Upper lobe of left lung (tissue), 6 donors: ENCODE measurements around the gene P4HA3. TPM values are rescaled to one million over a fixed set of nuclear protein-coding genes. Genes with fewer than 3 reads are reported as not detected.

ENCODE experiments used
- ATAC-seq, 2 donors: fragments of 200-7000 bp; cut with Tn5 transposase; one replicate each; pipeline ENCODE4 v1.9.1; 2022; ENCODE audit warnings: mild to moderate bottlenecking in 2 of 2, moderate library complexity in 2 of 2; ENCODE audit not compliant: low FRiP score in 2 of 2
- DNase-seq, 2 donors: peaks; one replicate each; pipeline ENCODE4 v3.0.0-alpha.2; 2019 to 2020
- H3K27ac ChIP-seq, 4 donors: fragments of 200-600 bp; sonication (generic); one replicate each; pipeline ENCODE4 v1.5.1; 2016 to 2019
- H3K27me3 ChIP-seq, 4 donors: fragments of 200-600 bp; sonication (generic); one replicate each; pipeline ENCODE4 v1.5.1; 2017 to 2019
- H3K36me3 ChIP-seq, 4 donors: fragments of 200-600 bp; sonication (generic); one replicate each; pipeline ENCODE4 v1.5.1; 2016 to 2019
- H3K4me1 ChIP-seq, 4 donors: fragments of 200-600 bp; sonication (generic); one replicate each; pipeline ENCODE4 v1.5.1; 2018 to 2019
- H3K4me3 ChIP-seq, 4 donors: fragments of 200-600 bp; sonication (generic); one replicate each; pipeline ENCODE4 v1.5.1; 2017 to 2019; ENCODE audit warnings: mild to moderate bottlenecking in 2 of 4, moderate library complexity in 1 of 4
- H3K9me3 ChIP-seq, 4 donors: fragments of 200-600 bp; sonication (generic); one replicate each; pipeline ENCODE4 v1.5.1; 2018 to 2019
- EP300 ChIP-seq, 4 donors: sonication (generic); formaldehyde crosslinking; IDR thresholded peaks; one replicate each; pipeline ENCODE4 v1.5.1; 2017; ENCODE audit warnings: antibody characterized with exemption in 4 of 4, control low read depth in 2 of 4
- POLR2A ChIP-seq, 4 donors: fragments of 450-650 bp; IDR thresholded peaks; one replicate each; pipeline ENCODE4 v1.5.1; 2016 to 2017; ENCODE audit warnings: antibody characterized with exemption in 4 of 4, mild to moderate bottlenecking in 2 of 4
- POLR2AphosphoS5 ChIP-seq, 2 donors: sonication (generic); formaldehyde crosslinking; IDR thresholded peaks; one replicate each; pipeline ENCODE4 v1.5.1; 2017; ENCODE audit warnings: antibody characterized with exemption in 2 of 2
- WGBS, 2 donors: methylation state at CpG; one replicate each; pipeline ENCODE4 v1.1.5; 2017 to 2018; 5-methylcytosine and 5-hydroxymethylcytosine counted together
- total RNA-seq, 6 donors: library from RNA; depleted of rRNA in 4 of 6; stranded (reverse); fragments of >200 nt in 4 of 6; gene quantifications; one replicate each; pipeline versions ENCODE4 v1.1.0 to v1.2.1, GENCODE V29; 2016 to 2021
- TF ChIP-seq, protein P1 (sequence below), 6 experiments: fragments of 450-650 bp in 4 of 6; fragments of 200-600 bp in 2 of 6; sonication (generic) in 2 of 6; IDR thresholded peaks; one replicate each; pipeline ENCODE4 v1.5.1; 2016 to 2019; ENCODE audit warnings: antibody characterized with exemption in 6 of 6
- donor health status: DM: no; HTN: no; CAD: no; lungs with moderate emphysema.
- donor health status: DM: no; HTN: yes; CAD: no; lungs with severe emphysema.

P4HA3 gene
- total RNA-seq, 6 donors from 2014 or later, result 0.22 to 1.6 (median 0.64) TPM; not detected in 2

DNA sequence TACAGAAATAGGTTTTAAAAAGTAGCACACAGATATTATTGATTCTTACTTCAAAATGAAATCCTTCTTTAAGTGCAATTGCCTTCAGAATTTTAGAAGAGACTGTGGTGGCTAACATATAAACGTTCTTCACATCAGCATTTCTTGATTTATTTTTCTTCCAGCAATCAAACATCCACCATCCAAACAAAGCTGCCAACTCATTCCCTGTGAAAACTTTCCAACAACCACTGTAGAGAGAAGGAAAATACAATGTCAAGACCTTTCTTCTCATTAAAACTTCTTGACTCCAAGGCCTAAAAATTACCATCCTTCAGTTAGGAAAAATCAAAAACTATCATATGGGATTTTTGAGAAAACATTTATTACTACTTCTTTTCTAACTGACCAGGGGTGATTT, 34.0 kb upstream of the P4HA3 start:
- Histone ChIP-seq H3K27ac (no peak overlapping the region), H3K4me3 (no peak overlapping the region), H3K4me1 (peaks cover 0 to 5% (median 0%) of the 10 kb centered on the region in 4 donors), H3K36me3 (peaks cover 0 to 7% (median 3%) of the 10 kb centered on the region in 4 donors), H3K9me3 (no peaks in the 10 kb centered on the region), H3K27me3 (no peaks in the 10 kb centered on the region)
- WGBS, 2 donors, result 33 to 58% methylated on average over 1 of the region's 1 CpG
- DNase-seq, result no peak
- no peak for ATAC-seq
- TF ChIP-seq, protein P1, sequence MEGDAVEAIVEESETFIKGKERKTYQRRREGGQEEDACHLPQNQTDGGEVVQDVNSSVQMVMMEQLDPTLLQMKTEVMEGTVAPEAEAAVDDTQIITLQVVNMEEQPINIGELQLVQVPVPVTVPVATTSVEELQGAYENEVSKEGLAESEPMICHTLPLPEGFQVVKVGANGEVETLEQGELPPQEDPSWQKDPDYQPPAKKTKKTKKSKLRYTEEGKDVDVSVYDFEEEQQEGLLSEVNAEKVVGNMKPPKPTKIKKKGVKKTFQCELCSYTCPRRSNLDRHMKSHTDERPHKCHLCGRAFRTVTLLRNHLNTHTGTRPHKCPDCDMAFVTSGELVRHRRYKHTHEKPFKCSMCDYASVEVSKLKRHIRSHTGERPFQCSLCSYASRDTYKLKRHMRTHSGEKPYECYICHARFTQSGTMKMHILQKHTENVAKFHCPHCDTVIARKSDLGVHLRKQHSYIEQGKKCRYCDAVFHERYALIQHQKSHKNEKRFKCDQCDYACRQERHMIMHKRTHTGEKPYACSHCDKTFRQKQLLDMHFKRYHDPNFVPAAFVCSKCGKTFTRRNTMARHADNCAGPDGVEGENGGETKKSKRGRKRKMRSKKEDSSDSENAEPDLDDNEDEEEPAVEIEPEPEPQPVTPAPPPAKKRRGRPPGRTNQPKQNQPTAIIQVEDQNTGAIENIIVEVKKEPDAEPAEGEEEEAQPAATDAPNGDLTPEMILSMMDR (IDR thresholded peaks at IDR 0.05), result no peak
- no peak for TF ChIP-seq EP300 (IDR thresholded peaks at IDR 0.05)
- no peak for TF ChIP-seq POLR2AphosphoS5 (IDR thresholded peaks at IDR 0.05)
- TF ChIP-seq POLR2A (IDR thresholded peaks at IDR 0.05), result no peak

DNA sequence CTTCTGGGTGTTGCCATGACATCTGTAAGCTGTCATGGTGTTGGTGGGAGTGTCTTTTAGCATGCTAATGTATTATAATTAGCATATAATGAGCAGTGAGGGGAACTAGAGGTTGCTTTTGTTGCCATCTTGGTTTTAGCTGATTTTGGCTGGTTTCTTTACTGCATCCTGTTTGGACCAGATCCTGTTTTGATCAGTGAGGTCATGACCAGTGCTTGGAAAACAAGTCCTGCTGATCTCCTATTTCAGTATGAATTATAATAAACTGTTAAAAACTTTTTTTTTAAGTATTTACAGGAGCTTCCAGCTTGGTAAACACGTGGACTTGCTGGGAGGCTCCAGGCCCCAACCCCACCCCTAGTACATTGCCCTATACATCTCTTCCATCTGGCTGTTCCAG, 30.5 kb upstream of the P4HA3 start:
- Histone ChIP-seq H3K4me1 (peaks cover 0 to 5% (median 0%) of the 10 kb centered on the region in 4 donors), H3K27me3 (no peaks in the 10 kb centered on the region), H3K36me3 (peaks cover 0 to 12% (median 4%) of the 10 kb centered on the region in 4 donors), H3K4me3 (no peak overlapping the region), H3K9me3 (no peaks in the 10 kb centered on the region), H3K27ac (no peak overlapping the region)
- TF ChIP-seq POLR2AphosphoS5 (IDR thresholded peaks at IDR 0.05) (no peak), POLR2A (IDR thresholded peaks at IDR 0.05) (no peak), EP300 (IDR thresholded peaks at IDR 0.05) (no peak)
- TF ChIP-seq, protein P1 (IDR thresholded peaks at IDR 0.05), result no peak
- DNase-seq (no peak), ATAC-seq (no peak)
- 33 to 78% methylated on average over 1 of the region's 1 CpG for WGBS, 2 donors

DNA sequence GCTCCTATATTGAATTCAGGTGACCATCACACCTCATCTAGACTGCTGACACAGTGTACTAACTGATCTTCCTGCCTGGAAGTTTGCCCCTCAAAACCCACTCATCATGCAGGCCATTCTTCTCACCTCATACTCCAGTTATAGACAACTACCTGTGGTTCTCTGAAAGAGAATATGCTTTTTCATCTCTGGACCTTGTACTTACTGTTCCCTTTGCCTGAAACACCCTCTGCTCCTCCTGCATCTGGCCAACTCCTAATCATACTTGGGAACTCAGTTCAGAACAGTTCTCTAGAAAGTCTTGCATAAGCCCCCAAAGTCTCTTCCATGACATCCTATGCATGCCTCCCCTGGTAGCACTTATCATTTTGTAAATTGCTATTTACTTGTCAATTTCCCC, 28.2 kb upstream of the P4HA3 start:
- ATAC-seq, result no peak
- Histone ChIP-seq H3K27me3 (no peaks in the 10 kb centered on the region), H3K36me3 (peaks cover 0 to 11% (median 4%) of the 10 kb centered on the region in 4 donors), H3K9me3 (no peaks in the 10 kb centered on the region), H3K4me1 (peaks cover 0 to 5% (median 0%) of the 10 kb centered on the region in 4 donors), H3K4me3 (no peak overlapping the region), H3K27ac (no peak overlapping the region)
- TF ChIP-seq, protein P1 (IDR thresholded peaks at IDR 0.05), result no peak
- no peak for TF ChIP-seq EP300 (IDR thresholded peaks at IDR 0.05)
- TF ChIP-seq POLR2A (IDR thresholded peaks at IDR 0.05), result no peak
- no peak for TF ChIP-seq POLR2AphosphoS5 (IDR thresholded peaks at IDR 0.05)
- DNase-seq, result no peak

DNA sequence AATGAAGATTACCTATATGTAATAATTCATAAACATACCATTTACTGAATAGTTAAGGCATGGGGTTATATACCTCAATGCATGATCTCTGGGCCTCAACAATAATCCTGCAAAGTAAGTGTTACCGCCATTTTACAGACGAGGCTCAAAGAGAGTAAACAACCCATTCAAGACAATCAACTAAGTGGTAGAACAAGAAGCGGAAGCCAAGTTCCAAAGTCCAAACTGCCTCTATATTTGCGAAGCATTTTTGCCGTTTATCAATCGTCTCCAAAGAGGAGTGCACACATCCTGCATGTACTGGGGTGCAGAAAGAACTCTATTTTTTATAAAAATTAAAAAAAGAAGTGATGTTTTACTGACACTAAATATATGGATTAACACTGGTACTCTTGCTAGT, 27.5 kb upstream of the P4HA3 start:
- Histone ChIP-seq H3K27ac (no peak overlapping the region), H3K4me3 (no peak overlapping the region), H3K4me1 (peaks cover 0 to 5% (median 0%) of the 10 kb centered on the region in 4 donors), H3K9me3 (no peaks in the 10 kb centered on the region), H3K36me3 (peaks cover 0 to 11% (median 4%) of the 10 kb centered on the region in 4 donors), H3K27me3 (no peaks in the 10 kb centered on the region)
- no peak for ATAC-seq
- WGBS, 2 donors, result 59 to 82% methylated on average over 6 of the region's 6 CpGs
- DNase-seq, result no peak
- TF ChIP-seq EP300 (IDR thresholded peaks at IDR 0.05) (no peak), POLR2AphosphoS5 (IDR thresholded peaks at IDR 0.05) (no peak), POLR2A (IDR thresholded peaks at IDR 0.05) (no peak)
- TF ChIP-seq, protein P1 (IDR thresholded peaks at IDR 0.05), result no peak

DNA sequence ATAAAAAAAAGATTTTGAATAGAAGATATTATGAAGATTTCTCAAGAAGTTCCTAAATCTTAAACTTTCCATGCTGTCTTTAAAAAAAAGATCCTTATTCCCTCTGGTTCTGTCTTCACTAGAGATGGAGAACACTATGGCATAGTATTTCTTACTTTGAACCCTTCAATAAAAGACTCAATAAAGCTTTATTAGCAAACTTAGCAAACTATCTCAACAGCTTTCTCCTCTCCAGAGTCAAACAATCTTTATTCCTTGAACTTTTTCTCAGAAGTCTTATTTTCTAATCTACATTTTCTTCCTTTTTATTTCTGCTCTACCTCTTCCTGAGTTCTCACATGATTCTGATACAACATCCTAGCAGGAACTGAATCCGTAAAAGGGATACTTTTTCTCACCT, 21.8 kb upstream of the P4HA3 start:
- no peak for DNase-seq
- Histone ChIP-seq H3K27me3 (no peaks in the 10 kb centered on the region), H3K9me3 (no peaks in the 10 kb centered on the region), H3K4me3 (no peak overlapping the region), H3K36me3 (peaks cover 0 to 11% (median 0%) of the 10 kb centered on the region in 4 donors), H3K27ac (no peak overlapping the region), H3K4me1 (peaks cover 0 to 3% (median 0%) of the 10 kb centered on the region in 4 donors)
- no peak for ATAC-seq
- 86 to 89% methylated on average over 1 of the region's 1 CpG for WGBS, 2 donors
- TF ChIP-seq POLR2AphosphoS5 (IDR thresholded peaks at IDR 0.05) (no peak), POLR2A (IDR thresholded peaks at IDR 0.05) (no peak), EP300 (IDR thresholded peaks at IDR 0.05) (no peak)
- TF ChIP-seq, protein P1 (IDR thresholded peaks at IDR 0.05), result no peak
